GM21576 (cell line): Measurements from ENCODE around the gene DRD2.

Experiments used
- ATAC-seq: cut with Tn5 transposase; IDR thresholded peaks from one replicate; pipeline ENCODE4 v1.9.1; 2021; ENCODE audit warnings: mild to moderate bottlenecking, moderate library complexity; ENCODE audit not compliant: unreplicated experiment

Gene DRD2

DNA sequence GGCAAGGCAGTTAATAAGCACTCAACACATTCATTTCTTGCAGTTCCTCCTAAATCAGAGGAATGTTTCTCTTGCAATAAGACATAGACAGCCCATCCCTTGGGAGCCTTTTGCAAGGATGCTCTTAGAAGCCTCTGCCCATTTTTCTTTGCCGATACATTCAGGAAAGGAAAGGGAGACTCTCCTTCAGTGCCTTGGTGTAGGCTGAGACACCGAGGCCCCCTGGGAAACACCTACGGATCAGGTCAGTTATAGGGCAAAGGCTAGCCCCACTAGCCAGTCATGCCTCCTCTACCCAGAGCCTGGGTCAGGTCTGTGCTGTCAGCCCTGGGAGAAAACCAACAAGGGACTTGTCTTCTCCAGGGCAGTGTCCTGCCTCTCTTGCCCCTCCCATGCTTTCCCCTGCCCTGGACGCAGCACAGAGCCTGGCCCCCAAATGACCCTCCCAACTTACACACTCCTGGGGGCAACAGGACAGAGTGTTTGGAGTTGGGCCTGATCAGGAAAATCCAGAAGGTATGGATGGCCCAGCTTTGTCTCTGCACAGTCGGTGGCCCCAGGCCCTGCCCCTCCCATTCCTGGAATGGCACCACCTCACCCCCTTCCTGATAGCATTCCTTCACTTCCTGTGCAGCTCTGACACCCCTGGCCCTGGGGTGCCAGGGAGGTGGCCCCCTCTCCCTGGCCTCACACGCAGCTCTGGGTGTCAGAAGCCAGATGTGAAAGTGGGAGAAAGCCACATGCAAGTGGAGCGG lies 69.3 kb downstream of the DRD2 start:
- no peak for ATAC-seq

GRCh38 chr11:113404859-113405430 lies 70.3 kb downstream of the DRD2 start:
- no peak for ATAC-seq

GRCh38 chr11:113401718-113402117 lies 73.5 kb downstream of the DRD2 start:
- ATAC-seq, result no peak

GRCh38 chr11:113400631-113401230 lies 74.5 kb downstream of the DRD2 start:
- no peak for ATAC-seq

- no peak for ATAC-seq
Measured at GRCh38 chr11:113398669-113399430, 76.3 kb downstream of the DRD2 start.

DNA sequence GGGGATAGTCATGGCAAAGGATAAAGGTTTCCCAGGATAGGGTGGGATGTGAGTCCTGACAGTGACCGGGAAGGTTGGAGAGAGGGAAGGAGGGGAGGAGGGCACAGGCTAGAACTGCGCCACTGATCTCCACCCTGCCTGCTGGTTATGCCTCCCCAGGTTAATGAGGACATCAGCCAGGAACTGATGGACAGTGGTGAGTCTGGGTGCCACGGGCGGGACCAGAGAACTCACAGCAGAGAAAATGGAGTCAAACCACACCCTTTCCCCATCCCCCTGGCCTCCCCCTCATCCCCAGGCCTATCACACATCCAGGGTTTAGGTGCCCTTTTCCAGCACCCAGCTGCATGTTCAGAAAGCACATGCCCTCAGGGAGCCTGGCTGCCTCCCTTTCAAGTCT lies 77.4 kb downstream of the DRD2 start:
- ATAC-seq, result no peak

- ATAC-seq, result no peak
Measured at GRCh38 chr11:113397212-113397611, 78.0 kb downstream of the DRD2 start.

- ATAC-seq, result no peak
Measured at GRCh38 chr11:113396690-113397089, 78.5 kb downstream of the DRD2 start.

- no peak for ATAC-seq
Measured at GRCh38 chr11:113395782-113396336, 79.3 kb downstream of the DRD2 start.

DNA sequence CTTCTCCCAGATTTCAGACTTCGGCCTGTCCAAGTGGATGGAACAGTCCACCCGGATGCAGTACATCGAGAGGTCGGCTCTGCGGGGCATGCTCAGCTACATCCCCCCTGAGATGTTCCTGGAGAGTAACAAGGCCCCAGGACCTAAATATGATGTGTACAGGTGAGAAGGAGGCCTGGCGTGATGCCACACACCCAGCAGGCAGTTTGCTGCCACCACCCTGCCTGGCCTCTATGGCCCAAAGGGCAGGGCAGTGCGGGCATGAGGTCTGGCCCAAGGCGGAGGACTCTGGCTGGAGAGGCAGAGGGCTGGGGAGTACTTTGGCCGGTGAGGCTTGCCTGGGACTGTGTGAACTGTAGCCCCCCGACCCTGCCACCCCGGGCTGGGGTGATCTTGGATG lies 80.3 kb downstream of the DRD2 start:
- no peak for ATAC-seq

DNA sequence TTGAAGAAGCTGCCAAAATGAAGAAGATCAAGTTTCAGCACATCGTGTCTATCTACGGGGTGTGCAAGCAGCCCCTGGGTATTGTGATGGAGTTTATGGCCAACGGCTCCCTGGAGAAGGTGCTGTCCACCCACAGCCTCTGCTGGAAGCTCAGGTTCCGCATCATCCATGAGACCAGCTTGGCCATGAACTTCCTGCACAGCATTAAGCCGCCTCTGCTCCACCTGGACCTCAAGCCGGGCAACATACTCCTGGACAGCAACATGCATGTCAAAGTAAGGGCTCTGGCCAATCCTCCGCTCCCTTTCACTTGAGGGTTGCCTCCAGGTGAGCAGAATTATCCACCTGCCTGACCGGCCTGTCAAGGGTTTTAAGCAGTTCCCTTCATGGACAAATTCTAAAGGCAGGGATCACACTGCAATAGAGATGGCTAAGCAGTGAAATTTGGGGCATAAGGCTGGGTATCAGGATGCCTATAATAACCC lies 81.7 kb downstream of the DRD2 start:
- ATAC-seq, result no peak

- ATAC-seq, result no peak
Measured at GRCh38 chr11:113392236-113392921, 82.8 kb downstream of the DRD2 start.

DNA sequence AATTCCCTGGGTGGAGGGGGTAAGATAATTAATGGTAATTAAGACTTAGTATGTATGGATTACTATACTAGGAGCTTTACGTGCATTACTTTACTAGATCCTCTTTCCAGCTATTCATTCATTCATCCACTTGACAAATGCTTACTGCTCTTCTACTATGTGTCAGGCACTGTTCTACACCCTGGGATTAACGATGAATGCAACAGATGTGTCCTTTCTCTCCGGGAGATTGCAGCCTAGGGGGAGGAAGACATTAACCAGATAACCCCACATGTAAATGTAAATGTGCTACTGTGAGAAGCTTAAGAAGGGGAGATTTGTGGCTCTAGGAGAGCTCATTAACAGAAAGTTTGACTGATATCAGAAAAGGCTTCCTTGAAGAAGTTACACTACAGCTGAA lies 85.9 kb downstream of the DRD2 start:
- no peak for ATAC-seq

GRCh38 chr11:113387605-113388211 lies 87.5 kb downstream of the DRD2 start, which contains the start of gene ANKK1:
ANKK1 (plus strand) TSS chr11:113387779; CDS start chr11:113387885, 106 bp downstream.
- no peak for ATAC-seq

DNA sequence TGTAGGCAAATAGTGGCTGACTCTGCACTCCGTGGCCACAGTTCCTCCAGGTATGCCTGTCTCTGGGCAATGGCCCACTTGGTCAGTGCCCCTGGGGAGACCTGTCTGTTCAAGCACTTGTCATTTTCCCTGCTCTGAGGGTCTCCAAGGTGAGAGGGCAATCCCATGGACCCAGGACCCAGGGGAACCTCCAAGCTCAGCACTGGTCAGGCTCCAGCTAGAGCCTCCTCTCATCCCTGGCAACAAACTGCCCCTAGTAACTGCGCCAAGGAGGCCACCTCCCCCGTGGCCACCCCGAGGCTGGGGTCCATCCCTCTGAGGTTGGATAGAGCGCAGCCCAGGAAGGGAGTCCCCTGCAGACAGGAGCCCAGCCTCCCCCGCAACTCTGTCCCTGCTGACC lies 88.3 kb downstream of the DRD2 start:
- no peak for ATAC-seq

GRCh38 chr11:113385749-113386148 lies 89.4 kb downstream of the DRD2 start:
- no peak for ATAC-seq

DNA sequence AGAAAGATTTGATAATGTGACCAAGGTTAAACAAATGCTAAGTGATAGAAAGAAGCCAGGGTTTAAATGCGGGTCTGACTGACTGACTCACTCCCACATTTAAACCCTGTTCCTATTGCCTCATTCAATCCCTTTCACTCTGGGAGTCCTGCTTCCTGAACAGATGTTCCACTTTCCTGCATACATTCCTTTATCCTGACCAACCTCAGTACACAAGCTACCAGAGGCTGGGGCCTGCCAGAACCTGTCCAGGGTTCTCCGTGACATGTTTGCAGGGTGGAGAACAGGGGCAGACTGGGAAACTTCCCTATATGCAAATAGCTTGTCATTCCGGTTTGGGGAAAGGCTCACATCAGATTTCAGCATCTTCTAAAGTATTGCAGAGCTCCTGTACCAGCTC lies 90.6 kb downstream of the DRD2 start:
- ATAC-seq, result no peak

- ATAC-seq, result no peak
Measured at GRCh38 chr11:113382121-113382520, 93.1 kb downstream of the DRD2 start.

- no peak for ATAC-seq
Measured at GRCh38 chr11:113378692-113379091, 96.5 kb downstream of the DRD2 start.
